M059J (cell line): ENCODE measurements around the gene TMEM254. TPM values are rescaled to one million over a fixed set of nuclear protein-coding genes. Genes with fewer than 3 reads are reported as not detected.
A peak's percentile ranks its signal among the peaks of the same experiment; 100 is the strongest.
"Not testable (repeated sequence)": the region's sequence is repeated elsewhere in the genome, so short reads cannot be mapped to it uniquely, and the experiment has no call there.

Experiments used
- DNase-seq: peaks from one replicate; pipeline ENCODE4 v3.0.0-alpha.2; 2012; ENCODE audit warnings: low read depth
- total RNA-seq: library from RNA; depleted of rRNA; stranded (reverse); fragments of >200 nt; shearing (Covaris generic); gene quantifications from 2 replicates; pipeline ENCODE4 v1.2.3, GENCODE V29; 2014; rRNA removed

TMEM254 gene, protein sequence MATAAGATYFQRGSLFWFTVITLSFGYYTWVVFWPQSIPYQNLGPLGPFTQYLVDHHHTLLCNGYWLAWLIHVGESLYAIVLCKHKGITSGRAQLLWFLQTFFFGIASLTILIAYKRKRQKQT
- total RNA-seq, result 16.9 and 20.6 TPM in 2 replicates

DNA sequence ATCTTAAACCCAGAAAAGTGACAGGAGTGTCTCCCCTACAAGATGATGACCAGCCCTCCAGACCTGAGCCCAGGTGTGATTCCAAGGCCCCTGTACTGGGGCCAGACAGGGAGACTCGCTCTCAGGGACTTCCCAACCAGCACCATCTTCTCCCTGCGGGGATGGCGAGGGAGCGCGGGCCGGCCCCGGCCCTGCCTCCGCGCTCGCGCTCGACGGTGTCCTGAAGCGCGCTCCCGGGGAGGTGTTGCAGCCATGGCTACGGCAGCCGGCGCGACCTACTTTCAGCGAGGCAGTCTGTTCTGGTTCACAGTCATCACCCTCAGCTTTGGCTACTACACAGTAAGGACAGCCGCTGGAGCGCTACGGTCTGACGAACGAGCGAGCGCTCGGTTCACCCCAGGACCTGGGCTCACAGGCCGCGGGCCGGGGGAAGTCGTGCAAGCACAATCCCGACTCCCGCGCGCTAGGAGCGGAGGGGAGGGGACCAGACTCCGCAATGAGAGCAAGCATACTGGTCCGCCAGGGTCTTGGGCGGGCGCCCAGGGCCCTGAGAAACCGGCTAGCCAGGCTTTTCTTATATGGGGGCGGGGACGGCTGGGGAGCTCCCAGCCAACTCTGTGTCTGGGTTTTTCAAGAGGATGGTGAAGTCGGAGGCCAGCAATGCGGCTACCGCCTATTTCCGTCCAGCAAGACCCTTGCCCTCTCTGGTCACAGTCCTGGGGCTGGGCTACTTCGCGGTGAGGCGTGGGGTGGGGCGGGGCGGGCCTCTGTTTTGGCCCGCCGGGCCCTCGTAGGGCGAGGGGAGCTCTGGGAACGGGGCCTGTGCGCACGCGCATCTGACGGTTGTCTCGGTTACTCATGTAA is at the start of gene TMEM254:
Gene TMEM254 (plus strand): TSS at position 218 of the 864 bp plus-strand sequence. CDS start 35 bp downstream, at position 253.
- peak; percentile 86 for DNase-seq

DNA sequence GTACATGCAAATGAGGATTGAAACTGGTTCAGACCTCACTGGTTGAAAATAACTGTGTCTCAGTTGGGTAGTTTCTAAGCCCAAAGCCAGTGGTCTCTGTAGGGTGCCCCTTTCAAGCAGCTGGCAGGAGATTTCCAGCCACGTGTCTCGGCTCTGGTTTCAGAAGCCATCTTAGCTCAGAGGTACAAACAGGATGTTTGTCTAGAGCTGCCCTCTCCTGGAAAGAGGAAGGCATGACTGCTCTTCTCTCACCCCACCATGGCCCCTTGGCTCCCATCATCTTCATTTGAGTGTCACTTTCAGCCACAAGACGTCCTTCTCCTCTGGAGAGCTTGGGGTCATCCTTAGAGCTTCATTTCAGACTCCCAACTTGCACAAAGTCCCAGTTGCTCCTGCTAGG is 49.3 kb upstream of the TMEM254 start:
- peak; percentile 47 for DNase-seq

DNA sequence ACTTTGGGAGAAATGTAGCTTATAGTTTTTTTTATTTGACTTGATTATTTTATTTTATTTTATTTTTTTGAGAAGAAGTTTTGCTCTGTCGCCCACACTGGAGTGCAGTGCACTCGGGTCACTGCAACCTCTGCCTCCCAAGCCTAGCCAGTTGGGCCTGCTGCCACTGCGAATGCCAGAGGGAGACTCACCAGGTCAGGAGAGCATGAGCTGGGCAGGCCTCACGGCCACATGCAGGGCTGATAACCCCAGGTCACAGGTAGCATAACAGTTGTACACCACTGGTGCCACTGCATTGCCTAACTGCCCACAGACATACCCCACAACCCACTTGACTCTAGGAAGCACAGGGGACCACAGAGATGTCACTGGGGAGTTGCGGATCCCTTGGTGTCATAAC is 48.6 kb upstream of the TMEM254 start:
- not testable (repeated sequence) for DNase-seq

DNA sequence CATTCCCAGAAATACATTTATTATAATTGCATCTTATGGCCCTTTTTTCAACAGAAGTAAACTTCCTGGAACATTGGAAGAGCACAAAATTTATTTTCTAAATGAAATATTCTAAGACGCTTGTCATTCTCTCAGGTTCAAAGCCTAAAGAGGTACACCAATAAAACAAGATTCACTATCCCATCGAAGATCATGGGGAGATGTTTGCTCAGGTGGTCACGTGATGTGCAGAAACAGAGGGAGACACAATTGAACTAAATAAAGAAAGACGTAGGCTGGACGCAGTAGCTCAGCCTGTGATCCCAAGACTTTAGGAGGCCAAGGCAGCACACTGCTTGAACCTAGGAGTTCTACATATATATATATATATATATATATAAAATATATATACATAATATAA is 46.0 kb upstream of the TMEM254 start:
- DNase-seq, result no peak

DNA sequence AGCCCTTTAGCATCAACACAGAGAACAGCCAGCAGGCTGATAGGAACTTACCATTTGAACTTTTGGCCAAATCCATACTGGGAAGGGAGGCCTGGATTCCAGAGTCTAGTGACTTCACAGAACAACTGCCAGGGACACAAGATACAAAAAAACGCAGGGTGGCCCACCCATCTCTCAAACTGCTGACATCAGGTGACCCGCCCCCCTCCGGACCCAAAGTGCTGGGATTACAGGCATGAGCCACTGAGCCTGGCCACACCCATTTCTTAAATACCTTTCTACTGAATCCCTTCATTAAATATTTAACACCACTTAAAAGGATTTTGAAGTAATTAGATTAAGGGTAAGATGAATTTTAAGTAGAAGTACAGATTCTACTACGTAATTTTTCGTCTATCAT is 43.7 kb upstream of the TMEM254 start:
- not testable (repeated sequence) for DNase-seq

DNA sequence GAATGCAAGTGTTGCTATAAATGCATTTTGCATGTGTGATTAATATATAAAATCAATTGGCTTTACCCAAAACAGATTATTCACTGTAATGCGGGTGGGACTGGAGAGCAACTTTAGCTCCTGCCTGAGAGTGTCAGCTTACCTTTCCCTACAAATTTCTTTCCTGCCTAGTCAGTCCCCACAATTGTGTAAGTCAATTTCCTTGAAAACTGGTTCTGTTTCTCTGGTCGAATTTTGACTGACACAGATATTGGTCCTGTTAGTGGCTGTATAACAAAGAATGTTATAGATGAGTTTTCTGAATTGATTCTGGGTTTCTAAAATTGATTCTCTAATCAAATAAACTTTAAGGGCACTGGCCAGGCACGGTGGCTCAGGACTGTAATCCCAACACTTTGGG is 43.0 kb upstream of the TMEM254 start:
- DNase-seq, result not testable (repeated sequence)

DNA sequence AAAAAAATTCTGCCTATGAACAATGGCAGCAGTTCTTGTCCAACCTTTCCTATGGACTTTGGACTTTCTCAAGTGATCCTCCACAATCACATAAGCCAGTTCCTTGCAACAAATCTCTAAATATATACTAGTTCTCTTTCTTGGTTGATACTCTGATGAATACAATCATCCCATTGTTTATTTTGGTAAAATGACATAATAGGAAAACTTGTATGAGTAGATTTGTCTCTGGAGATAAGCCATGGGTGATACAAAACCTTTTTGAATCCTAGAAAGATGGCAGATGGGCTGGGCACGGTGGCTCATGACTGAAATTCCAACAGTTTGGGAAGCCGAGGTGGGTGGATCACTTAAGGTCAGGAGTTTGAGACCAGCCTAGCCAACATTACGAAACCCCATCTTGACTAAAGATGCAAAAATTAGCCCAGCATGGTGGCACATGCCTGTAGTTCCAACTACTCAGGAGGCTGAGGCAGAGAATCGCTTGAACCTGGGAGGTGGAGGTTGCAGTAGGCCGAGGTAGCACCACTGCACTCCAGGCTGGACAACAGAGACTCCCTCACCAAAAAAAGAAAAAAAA is 41.5 kb upstream of the TMEM254 start:
- peak; percentile 8 for DNase-seq

DNA sequence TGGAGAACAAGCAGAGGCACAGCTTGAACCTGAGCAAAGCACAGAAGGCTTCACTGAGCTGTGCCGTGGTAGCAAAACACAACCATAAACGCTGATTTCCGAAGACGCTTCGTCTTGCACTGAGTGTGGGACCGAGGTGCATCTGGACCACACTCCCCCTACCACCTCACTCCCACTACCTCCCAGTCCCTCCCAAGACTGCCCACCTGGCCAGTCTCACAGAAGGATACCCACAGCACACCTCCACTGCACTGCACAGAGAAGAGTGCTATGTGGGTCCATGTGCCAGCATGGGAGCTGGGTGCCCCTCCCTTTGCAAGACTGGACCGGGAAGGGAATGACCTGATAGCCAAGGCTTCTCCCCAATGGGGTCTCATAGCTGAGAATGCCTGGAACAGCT is 40.2 kb upstream of the TMEM254 start:
- not testable (repeated sequence) for DNase-seq

DNA sequence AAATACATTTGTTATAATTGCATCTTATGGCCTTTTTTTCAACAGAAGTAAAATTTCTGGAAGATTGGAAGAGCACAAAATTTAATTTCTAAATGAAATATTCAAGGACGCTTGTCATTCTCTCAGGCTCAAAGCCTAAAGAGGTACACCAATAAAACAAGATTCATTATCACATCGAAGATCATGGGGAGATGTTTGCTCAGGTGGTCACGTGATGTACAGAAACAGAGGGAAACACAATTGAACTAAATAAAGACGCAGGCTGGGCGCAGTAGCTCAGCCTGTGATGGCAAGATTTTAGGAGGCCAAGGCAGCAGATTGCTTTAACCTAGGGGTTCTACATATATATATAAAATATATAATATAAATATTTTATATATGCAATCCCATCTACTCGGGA is 37.3 kb upstream of the TMEM254 start:
- no peak for DNase-seq

DNA sequence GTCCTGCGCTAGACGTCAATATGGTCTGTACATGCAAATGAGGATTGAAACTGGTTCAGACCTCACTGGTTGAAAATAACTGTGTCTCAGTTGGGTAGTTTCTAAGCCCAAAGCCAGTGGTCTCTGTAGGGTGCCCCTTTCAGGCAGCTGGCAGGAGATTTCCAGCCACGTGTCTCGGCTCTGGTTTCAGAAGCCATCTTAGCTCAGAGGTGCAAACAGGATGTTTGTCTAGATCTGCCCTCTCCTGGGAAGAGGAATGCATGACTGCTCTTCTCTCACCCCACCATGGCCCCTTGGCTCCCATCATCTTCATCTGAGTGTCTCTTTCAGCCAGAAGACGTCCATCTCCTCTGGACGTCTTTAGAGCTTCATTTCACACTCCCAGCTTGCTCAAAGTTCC is 33.5 kb upstream of the TMEM254 start:
- DNase-seq, result peak; percentile 2

DNA sequence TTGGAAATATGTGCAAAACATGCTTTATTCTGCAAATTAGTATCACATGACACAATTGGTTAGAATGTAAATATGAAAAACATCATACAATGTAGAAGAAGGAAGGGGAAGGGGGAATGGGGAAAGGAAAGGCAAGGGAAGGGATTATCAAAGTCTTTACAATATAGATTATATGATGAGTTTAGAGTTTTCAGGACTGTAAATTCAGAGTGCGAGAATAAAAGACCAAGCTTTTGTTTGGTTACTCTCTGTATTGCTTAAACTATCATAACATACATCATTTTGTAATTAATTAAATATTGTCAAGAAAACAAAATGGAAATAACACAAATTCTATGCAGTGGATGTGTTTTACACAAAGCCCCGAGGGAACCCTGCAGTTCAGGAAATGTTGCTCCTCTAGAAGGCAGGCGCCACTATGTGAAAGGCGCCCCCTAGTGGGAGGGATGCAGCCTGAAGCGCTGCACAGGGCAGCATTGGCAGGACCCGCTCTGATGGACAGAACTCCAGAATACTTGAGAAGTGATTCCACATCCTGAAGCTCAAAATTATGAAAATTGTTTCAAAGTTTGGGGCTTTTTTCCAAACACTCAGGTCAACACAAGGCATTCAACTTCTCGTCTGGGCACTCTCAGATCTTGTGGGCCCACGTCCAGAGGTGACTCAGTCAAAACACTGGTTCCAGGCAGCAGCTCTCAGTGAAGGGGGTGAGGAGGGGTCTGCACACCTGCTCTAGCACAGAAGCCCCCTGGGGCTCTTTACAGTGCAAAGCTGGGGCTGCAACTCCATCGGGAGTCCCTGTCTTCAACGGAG is 31.6 kb upstream of the TMEM254 start:
- DNase-seq, result peak; percentile 59

DNA sequence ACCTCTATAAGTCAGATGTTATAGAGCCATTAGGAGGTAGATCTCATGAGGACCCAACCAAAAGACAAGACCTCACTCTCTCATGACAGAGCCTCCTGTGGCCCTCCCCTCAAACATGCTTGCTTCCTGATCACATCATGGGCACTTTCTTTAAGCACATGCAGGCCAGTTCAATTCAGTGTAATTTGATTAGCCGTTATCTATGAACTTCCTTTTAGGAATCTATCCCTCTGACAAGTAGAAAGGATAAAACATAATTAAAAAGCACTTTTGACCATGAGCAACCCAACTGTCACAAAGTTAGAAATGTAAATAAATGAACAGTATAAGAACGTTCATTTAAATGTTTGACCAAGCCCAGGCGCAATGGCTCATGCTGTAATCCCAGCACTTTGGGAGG is 27.7 kb upstream of the TMEM254 start:
- no peak for DNase-seq

DNA sequence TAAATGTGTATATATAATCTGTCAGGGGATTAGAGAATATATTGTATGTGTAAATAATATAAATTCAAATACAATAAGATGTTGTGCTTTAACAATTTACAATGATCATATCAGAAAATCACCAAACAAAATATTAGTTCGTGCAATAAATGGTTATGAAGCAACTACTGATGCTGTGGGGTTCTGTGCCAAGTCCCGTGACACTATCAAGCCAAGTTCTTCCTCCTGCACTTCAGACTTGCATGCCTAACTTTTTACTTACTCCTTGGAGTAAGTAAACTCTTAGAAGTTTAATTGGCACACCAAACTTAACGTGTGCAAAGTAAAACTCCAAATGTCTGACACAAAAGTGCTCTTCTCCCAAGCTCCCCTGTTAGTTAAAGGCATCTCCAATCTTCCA is 26.5 kb upstream of the TMEM254 start:
- no peak for DNase-seq

DNA sequence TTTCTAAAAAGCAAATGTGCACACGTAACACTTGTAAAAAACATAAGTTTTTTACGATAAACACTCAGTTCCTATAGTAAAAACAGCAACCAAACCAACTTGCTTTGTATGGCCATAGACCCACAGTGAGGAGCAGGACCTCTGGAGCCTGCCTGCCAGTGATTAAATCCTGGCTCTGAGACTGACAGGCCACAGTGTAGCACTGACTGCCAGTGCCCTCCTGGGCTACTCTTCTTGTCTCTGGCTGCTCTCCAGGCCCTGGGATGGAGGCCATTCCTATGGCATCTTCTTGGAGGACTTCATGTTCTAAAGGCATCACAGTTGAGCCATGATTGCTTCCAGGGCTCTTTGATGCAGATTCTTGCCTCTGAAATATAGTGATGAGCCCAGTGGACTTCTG is 22.7 kb upstream of the TMEM254 start:
- no peak for DNase-seq

DNA sequence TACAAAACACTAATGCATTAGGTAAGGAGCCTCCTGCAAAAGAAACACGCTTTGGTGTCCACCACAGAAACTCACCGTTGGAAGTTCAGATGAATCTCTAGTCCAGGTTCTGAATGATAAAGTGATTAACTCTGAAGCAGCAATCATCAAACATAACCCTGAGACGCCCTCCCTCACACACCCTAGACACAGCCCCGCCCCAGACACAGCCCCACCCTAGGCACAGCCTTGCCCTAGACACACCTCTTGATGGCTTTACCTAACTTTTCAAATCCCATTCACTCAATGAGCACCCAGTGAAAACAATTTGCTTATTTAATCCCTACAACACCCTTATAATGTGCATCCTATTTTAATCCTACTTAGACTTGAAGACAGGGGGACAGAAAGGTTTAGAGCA is 21.3 kb upstream of the TMEM254 start:
- DNase-seq, result no peak

DNA sequence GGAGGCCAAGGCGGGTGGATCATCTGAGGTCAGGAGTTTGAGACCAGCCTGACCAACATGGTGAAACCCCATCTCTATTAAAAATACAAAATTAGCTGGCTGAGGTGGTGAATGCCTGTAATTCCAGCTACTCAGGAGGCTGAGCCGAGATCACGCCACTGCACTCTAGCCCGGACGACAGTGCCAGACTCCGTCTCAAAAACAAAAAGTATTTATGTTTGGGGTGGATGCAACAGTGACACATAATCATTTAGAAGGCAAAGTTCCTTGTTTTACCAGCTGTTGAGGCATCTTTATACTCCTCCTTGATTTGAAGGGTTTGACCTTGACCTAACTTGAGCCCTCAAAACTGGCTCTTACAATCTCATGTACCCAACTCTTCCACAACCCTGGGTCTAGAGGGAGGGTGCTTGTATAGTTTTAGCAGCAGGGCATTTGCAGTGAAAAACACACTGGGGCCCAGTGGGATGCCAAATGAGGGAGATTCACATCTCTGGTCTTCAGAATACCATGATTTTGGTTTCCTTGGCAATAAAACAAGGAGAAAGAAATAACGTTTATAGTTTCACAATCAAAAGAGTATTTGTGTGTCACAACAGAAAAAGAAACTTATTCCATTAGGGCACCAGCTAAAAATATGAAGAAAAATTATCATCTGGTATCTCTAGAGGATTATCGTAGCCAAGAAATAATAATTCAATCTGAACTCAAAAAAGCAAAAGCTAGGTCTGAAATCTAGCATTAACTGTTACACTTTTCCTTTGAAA is 14.2 kb upstream of the TMEM254 start:
- no peak for DNase-seq

DNA sequence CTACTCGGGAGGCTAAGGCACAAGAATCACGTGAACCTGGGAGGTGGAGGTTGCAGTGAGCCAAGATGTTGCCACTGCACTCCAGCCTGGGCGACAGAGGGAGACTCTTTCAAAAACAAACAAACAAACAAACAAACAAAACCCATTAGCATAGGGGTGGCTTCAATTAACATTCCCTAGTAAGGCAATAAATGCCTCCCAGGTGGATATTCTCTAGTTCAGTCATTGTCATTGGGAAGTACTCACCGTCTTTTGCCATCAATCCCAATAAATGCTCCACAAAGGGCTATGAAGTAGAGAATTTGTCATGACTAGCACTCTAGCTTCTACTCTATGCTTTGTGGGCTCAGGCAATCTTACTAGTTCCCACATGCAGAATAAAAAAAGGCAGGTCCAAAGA is 11.7 kb upstream of the TMEM254 start:
- no peak for DNase-seq

DNA sequence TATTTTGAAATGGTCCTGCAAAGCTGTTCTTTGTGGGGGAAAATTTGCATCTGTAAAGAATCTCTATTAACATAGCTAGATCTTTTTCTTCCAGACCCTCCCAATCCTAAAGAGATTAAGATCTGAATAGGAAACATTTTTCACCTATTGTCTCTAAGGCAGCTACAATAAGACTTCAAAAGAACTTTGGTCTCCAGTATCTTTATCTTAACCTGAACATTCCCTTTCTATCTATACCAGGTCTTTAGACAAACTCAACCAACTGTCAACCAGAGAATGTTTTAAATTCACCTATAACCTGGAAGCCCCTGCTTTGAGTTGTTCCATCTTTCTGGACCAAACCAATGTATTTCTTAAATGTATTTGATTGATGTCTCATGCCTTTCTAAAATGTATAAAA is 10.6 kb upstream of the TMEM254 start:
- not testable (repeated sequence) for DNase-seq

DNA sequence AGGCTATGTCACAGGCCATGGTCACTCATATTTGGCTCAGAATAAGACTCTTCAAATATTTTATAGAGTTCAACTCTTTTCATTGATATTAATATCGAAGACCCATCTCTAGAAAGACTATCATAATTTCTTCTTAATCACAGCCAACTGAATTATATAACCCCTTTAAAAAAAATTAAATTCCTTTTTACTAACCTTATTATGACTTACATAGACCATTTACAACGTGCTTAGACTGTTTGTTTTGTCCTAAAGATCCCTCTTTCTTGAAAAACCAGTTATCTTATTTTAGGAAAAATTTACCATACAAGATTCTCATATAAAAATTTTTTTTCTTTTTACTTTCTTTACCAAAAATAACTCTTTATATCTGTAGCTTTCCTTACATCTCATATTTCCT is 10.2 kb upstream of the TMEM254 start:
- DNase-seq, result no peak

DNA sequence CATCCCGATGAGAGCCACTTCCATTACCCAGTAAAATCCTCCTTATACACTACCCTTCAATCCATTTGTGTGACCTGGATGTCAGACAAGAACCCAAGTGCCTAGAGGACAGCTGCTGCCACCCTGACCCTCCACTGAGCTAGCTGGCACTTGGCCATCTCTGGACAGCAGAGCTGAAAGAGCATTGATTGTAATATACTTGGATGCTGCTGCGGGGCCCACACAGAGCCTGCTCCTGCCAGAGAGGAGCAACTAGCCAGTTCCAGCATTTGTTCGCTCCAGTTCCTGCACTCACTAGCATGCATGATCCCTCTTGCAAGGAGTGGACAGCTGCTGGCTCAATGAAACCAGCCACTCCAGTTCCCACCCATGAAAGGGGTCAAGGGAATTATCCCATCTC is 8.4 kb upstream of the TMEM254 start:
- DNase-seq, result no peak

DNA sequence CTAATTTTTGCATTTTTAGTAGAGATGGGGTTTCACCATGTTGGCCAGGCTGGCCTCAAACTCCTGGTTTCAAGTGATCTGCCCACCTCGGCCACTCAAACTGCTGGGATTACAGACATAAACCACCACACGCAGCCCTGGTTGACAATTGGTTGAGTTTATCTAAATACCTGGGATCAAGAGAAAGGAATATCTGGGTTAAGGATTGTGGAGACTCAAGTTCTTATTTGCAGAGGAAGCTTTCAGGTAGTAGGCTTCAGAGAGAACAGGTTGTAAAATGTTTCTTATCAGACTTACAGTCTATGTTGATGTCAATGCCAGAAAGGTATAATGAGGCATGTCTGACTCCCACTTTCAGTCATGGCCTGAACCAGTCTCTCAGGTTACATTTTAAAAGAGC is 5.9 kb upstream of the TMEM254 start:
- no peak for DNase-seq
